GM13976 (cell line): ENCODE results near the gene APOL1.

Experiments used
- DNase-seq: peaks from one replicate; pipeline ENCODE4 v3.0.0; 2012; ENCODE audit warnings: low spot score
- CTCF ChIP-seq: IDR thresholded peaks from 2 replicates; pipeline ENCODE4 v1.5.1; 2012; ENCODE audit warnings: borderline replicate concordance, mild to moderate bottlenecking; ENCODE audit not compliant: insufficient read depth; ENCODE audit errors: extremely low read depth, missing control alignments, control extremely low read depth
- in situ Hi-C: fragments of 300-500 bp; cut with MboI; formaldehyde crosslinking; loops from one replicate; pipeline ENCODE4 v1.12.0; 2022; ENCODE audit warnings: low sequenced_read_pairs, mixed read lengths, inconsistent platforms; ENCODE audit not compliant: unreplicated experiment

The APOL1 gene

DNA sequence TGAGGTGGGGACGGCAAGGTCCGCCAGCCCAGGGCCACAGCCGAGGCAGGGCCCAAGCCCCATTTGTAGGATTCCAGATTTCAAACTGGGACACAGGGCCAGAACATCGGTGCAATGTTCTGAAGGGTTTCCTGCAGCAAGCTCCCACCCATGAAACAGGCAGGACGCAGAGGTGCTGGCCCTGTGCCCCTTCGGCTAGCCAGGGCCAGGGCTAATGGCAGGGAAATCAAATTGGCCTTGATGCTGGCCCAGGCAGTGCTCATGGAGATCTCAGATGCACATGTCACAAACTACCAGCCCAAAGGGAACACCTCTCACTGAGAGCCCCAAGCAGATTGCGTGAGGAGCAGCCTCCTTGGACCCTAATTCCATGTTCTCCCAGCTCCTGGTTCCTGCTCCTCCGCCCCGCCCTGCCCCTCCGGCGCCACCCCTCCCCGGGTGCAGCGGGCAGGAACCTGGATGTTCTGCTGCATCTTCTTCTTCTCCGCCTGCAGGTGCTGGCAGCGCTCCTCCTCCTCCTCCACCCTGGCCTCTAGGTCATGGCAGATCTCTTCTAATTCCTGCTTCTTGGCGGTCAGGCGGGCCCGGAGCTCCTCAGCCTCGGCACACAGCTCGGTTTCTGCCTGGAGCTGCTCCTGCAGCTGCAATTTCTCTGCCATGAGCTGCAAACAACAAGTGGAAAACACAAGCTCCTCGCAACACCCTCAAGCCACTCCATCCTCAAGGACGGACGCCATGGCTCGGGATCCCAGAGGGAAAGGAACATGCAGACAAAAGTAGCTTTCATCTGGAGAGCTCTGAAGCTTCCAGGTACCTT lies 47.7 kb downstream of the APOL1 start:
- in situ Hi-C loops = no loop called here
- no peak for DNase-seq

DNA sequence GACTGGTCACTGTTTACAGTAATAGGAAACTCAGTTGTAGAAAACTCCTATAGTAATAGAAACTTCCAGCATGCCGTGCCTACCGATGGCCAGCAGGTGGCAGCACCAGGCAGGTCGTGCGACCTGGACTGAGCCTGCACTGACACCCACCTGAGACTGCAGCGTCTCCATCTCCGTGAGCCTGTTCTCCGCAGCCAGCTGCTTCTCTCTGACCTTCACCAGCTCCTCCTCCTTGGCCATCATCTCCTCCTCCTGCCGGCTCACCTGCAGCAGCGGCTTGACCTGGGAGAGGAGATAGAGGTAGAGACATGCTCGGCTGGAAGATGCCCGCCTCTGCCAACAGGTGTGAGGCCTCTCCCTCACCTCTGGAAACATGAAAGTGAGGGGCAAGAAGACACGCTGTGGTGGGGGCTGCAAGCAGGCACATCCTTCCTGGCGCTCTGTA lies 48.5 kb downstream of the APOL1 start:
- in situ Hi-C loops = no loop called here
- peak; percentile 88 for DNase-seq
- TF ChIP-seq CTCF = peak; percentile 89

More for the DNA sequence above, 47.7 kb downstream of the APOL1 start:
- TF ChIP-seq CTCF = no peak

GRCh38 chr22:36301851-36302250 lies 48.9 kb downstream of the APOL1 start:
- in situ Hi-C loops = no loop called here
- TF ChIP-seq CTCF = no peak
- no peak for DNase-seq

DNA sequence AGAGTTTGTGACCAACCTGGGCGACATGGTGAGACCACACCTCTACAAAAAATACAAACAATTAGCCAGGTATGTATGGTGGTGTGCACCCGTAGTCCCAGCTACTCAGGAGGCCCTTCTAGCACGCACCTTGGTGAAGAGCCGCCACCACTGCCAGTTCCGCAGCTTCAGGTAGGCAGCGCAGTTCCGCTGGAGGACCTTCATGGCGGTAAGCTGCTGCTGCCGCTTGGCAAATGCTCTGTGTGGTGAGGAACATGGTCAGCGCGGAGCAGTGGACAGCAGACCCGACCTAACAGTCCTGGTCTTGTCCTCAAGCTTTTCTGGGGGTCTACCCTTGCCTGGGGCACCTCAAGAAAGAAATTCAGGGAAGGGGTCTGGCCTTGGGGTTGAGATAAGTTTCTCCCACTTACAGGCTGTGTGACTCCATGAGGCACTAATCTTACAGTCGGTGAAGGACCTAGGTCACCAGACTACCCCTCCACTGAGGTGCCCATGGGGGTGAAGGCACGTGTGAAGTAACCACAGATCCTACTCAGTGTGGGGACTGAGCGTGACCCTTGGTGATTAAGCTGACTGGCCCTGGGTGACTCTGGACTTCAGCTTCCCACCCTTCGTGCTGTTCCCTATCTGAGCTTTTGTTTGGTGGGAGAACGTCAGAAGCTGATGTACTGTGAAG lies 49.6 kb downstream of the APOL1 start:
- in situ Hi-C loops = no loop called here
- DNase-seq = no peak
- TF ChIP-seq CTCF = no peak

DNA sequence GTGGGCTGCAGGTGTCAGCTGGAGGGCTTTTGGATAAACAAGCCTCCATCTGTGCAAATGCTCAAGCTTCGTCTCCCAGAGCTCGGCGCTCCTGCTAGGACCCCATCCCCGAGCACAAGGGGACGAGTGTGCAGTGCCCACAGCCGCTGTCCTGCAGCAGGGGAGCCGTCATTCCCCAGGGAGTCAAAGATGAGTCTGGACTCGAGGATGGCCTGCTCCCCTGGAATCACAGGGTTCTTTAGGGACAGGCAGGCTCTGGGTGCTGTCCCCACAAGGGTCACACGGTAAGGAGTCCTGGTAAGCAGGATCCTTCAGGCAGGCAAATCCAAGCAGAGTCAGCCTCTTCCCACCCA lies 50.2 kb downstream of the APOL1 start:
- no peak for DNase-seq
- no peak for TF ChIP-seq CTCF
- in situ Hi-C loops = no loop called here

GRCh38 chr22:36303874-36304273 lies 50.9 kb downstream of the APOL1 start:
- in situ Hi-C loops = no loop called here
- DNase-seq = no peak
- TF ChIP-seq CTCF = no peak
